HCT116 (cell line): Measurements from ENCODE around the gene GIMAP5. TPM values are rescaled to one million over a fixed set of nuclear protein-coding genes. Genes with fewer than 3 reads are reported as not detected.

Experiments used
- ATAC-seq: fragments of 200-7000 bp; cut with Tn5 transposase; 2 replicates; pipeline ENCODE4 v1.9.1; 2020; ENCODE audit warnings: mild to moderate bottlenecking, moderate library complexity
- BruUV-seq: library from RNA; stranded (reverse); fragments of 400-500 nt; replicated peaks from 2 replicates; lab custom pipeline; 2021; lab: Mats Ljungman, UMichigan
- CTCF ChIA-PET: fragments of 300-600 bp; sonication (Branson Sonifier 250); formaldehyde crosslinking; loops from one replicate; lab custom pipeline; 2021; ENCODE audit warnings: antibody characterized with exemption; lab: Charles Lee
- POLR2A ChIA-PET: fragments of 300-600, 350-600 bp; sonication (Branson Sonifier 250); formaldehyde crosslinking; loops from one replicate; lab custom pipeline; 2021; ENCODE audit warnings: antibody characterized with exemption; lab: Charles Lee
- RAD21 ChIA-PET, 2 experiments: fragments of 300-600 bp; sonication (Branson Sonifier 250); formaldehyde crosslinking; loops; one replicate each; lab custom pipeline; 2023; ENCODE audit warnings: low total read pairs in 2 of 2; ENCODE audit not compliant: uncharacterized antibody in 2 of 2, unreplicated experiment in 2 of 2, low non-redundant PET in 1 of 2; lab: Charles Lee
- DNase-seq: peaks from one replicate; pipeline ENCODE4 v3.0.0-alpha.2; 2010; ENCODE audit warnings: low read depth, low spot score
- H2AFZ ChIP-seq: fragments of 200-600 bp; shearing (Covaris generic), sonication (generic); 2 replicates; pipeline ENCODE4 v1.6.1; 2017; ENCODE audit warnings: low read depth, mixed run types, mixed read lengths, antibody characterized with exemption, low read length; ENCODE audit not compliant: poor library complexity, severe bottlenecking
- H3K27ac ChIP-seq: 2 replicates; pipeline ENCODE4 v1.5.1; 2012; ENCODE audit warnings: low read depth, low read length
- H3K27me3 ChIP-seq: fragments of 200-600 bp; sonication (generic); 2 replicates; pipeline ENCODE4 v1.6.1; 2016; ENCODE audit warnings: mixed run types, low read length, mixed read lengths; ENCODE audit not compliant: insufficient read depth
- H3K36me3 ChIP-seq, 2 experiments: fragments of 200-500 bp in 1 of 2; fragments of 200-600 bp in 1 of 2; sonication (Bioruptor generic) in 1 of 2; sonication (generic) in 1 of 2; 2 replicates each; pipeline versions ENCODE4 v1.5.1 to v1.6.1; 2014 to 2016; ENCODE audit warnings: low read length in 2 of 2, inconsistent platforms in 1 of 2, mixed read lengths in 1 of 2, mixed run types in 1 of 2; ENCODE audit not compliant: insufficient read depth in 2 of 2, control insufficient read depth in 1 of 2
- H3K4me1 ChIP-seq, 2 experiments: fragments of 200-600 bp in 1 of 2; sonication (generic) in 1 of 2; 2 replicates each; pipeline versions ENCODE4 v1.5.1 to v1.6.1; 2012 to 2017; ENCODE audit warnings: low read length in 2 of 2, inconsistent platforms in 1 of 2, mild to moderate bottlenecking in 1 of 2, mixed read lengths in 1 of 2, mixed run types in 1 of 2, moderate library complexity in 1 of 2; ENCODE audit not compliant: insufficient read depth in 2 of 2, control insufficient read depth in 1 of 2
- H3K4me2 ChIP-seq: fragments of 200-600 bp; sonication (generic); 2 replicates; pipeline ENCODE4 v1.6.1; 2017; ENCODE audit warnings: mixed run types, low read length, mixed read lengths
- H3K4me3 ChIP-seq, 2 experiments: fragments of 200-600 bp in 1 of 2; sonication (generic) in 1 of 2; replicated peaks in 1 of 2; 2 replicates each; pipeline ENCODE4 v1.5.1; 2011 to 2016; ENCODE audit warnings: low read length in 2 of 2, control low read depth in 1 of 2, low read depth in 1 of 2, mild to moderate bottlenecking in 1 of 2, mixed read lengths in 1 of 2, mixed run types in 1 of 2
- H3K79me2 ChIP-seq: fragments of 200-600 bp; sonication (generic); 2 replicates; pipeline ENCODE4 v1.6.1; 2017; ENCODE audit warnings: mild to moderate bottlenecking, mixed run types, low read length, moderate library complexity, mixed read lengths; ENCODE audit not compliant: insufficient read depth
- H3K9ac ChIP-seq: fragments of 200-600 bp; sonication (generic); 2 replicates; pipeline ENCODE4 v1.6.1; 2016; ENCODE audit warnings: low read length, mixed read lengths
- H3K9me2 ChIP-seq: fragments of 200-600 bp; sonication (generic), shearing (Covaris generic); 2 replicates; pipeline ENCODE4 v1.6.1; 2017; ENCODE audit warnings: mixed run types, mild to moderate bottlenecking, moderate library complexity; ENCODE audit not compliant: insufficient read depth
- H3K9me3 ChIP-seq, 2 experiments: fragments of 200-500 bp in 1 of 2; fragments of 200-600 bp in 1 of 2; sonication (Bioruptor generic) in 1 of 2; sonication (generic) in 1 of 2; 2 replicates each; pipeline ENCODE4 v1.6.1; 2014 to 2017; ENCODE audit warnings: low read length in 2 of 2, mixed read lengths in 2 of 2, inconsistent platforms in 1 of 2, low read depth in 1 of 2, mild to moderate bottlenecking in 1 of 2, mixed run types in 1 of 2, moderate library complexity in 1 of 2; ENCODE audit not compliant: control insufficient read depth in 1 of 2, insufficient read depth in 1 of 2
- H4K20me1 ChIP-seq: fragments of 200-600 bp; sonication (generic), shearing (Covaris generic); 2 replicates; pipeline ENCODE4 v1.6.1; 2017; ENCODE audit warnings: mixed run types, mild to moderate bottlenecking, moderate library complexity; ENCODE audit not compliant: insufficient read depth
- CEBPB ChIP-seq: IDR thresholded peaks from 2 replicates; pipeline ENCODE4 v1.6.1; 2012; ENCODE audit warnings: low read depth
- EGR1 ChIP-seq: IDR thresholded peaks from 2 replicates; pipeline ENCODE4 v1.6.1; 2012; ENCODE audit warnings: low read depth
- ELF1 ChIP-seq: IDR thresholded peaks from 2 replicates; pipeline ENCODE4 v1.6.1; 2012; ENCODE audit warnings: low read depth, borderline replicate concordance
- EZH2 ChIP-seq: fragments of 200-600 bp; sonication (generic); IDR thresholded peaks from 2 replicates; pipeline ENCODE4 v1.6.1; 2017; ENCODE audit warnings: antibody characterized with exemption, mixed run types
- EZH2phosphoT487 ChIP-seq: fragments of 200-600 bp; IDR thresholded peaks from 2 replicates; pipeline ENCODE4 v1.6.1; 2018; ENCODE audit warnings: antibody characterized with exemption, borderline replicate concordance
- MAX ChIP-seq: IDR thresholded peaks from 2 replicates; pipeline ENCODE4 v1.6.1; 2012
- RAD21 ChIP-seq: IDR thresholded peaks from 2 replicates; pipeline ENCODE4 v1.6.1; 2012; ENCODE audit warnings: low read depth, mild to moderate bottlenecking
- SIN3A ChIP-seq: IDR thresholded peaks from 2 replicates; pipeline ENCODE4 v1.6.1; 2012; ENCODE audit warnings: low read depth
- SRF ChIP-seq: IDR thresholded peaks from 2 replicates; pipeline ENCODE4 v1.6.1; 2012; ENCODE audit warnings: low read depth
- YY1 ChIP-seq: IDR thresholded peaks from 2 replicates; pipeline ENCODE4 v1.6.1; 2011; ENCODE audit warnings: low read length, low read depth, moderate library complexity, mild to moderate bottlenecking; ENCODE audit not compliant: insufficient replicate concordance; ENCODE audit errors: extremely low read depth
- ZNF274 ChIP-seq: fragments of 200-500 bp; sonication (Bioruptor generic); IDR thresholded peaks from 2 replicates; pipeline ENCODE4 v1.6.1; 2014; ENCODE audit warnings: mild to moderate bottlenecking, low read depth, low read length, inconsistent platforms
- intact Hi-C: fragments of 100-400 bp; cut with micrococcal nuclease; formaldehyde crosslinking; loops from 2 replicates; pipeline ENCODE4 v1.10.0; 2022
- total RNA-seq: library from RNA; stranded (reverse); gene quantifications from one replicate; pipeline ENCODE4 v1.2.1, GENCODE V29; 2021; ENCODE audit not compliant: unreplicated experiment

Gene GIMAP5
- total RNA-seq, 1 experiment from 2014 or later: 0.57 TPM

DNA sequence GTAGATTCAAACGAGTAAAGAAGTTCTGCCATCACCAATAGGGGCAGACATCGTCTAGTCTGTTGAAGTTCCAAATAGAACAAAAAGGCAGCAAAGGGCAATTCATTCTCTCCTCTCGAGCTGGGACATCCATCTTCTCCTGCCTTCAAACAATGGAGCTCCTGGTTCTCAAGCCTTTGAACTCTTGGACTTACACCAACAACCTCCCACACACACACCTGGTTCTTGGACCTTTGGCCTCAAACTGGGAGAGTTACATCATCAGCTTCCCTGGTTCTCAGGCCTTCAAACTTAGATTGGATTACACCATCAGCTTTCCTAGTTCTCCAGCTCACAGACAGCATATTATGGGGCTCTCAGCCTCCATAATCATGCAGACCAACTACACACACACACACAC, 9.8 kb upstream of the GIMAP5 start (continued):
- TF ChIP-seq CEBPB (no peak), ZNF274 (no peak)

GRCh38 chr7:150728011-150728410, 9.2 kb upstream of the GIMAP5 start:
- no peaks in the 10 kb centered on the region for H4K20me1 ChIP-seq
- POLR2A ChIA-PET: no interaction called here
- no peak overlapping the region for H3K9ac ChIP-seq
- ATAC-seq (no peak), DNase-seq (no peak)
- BruUV-seq: no TSS peak
- no peaks in the 10 kb centered on the region for H3K79me2 ChIP-seq
- no peaks in the 10 kb centered on the region for H3K4me1 ChIP-seq
- RAD21 ChIA-PET: no interaction called here
- no peak overlapping the region for H3K4me3 ChIP-seq
- H3K27ac ChIP-seq: no peak overlapping the region
- CTCF ChIA-PET: no interaction called here
- no peaks in the 10 kb centered on the region for H3K36me3 ChIP-seq
- intact Hi-C loops: no loop called here
- no peak overlapping the region for H2AFZ ChIP-seq
- H3K4me2 ChIP-seq: no peak overlapping the region
- H3K9me2 ChIP-seq: no peaks in the 10 kb centered on the region
- TF ChIP-seq CEBPB (no peak), ELF1 (no peak), SRF (no peak), EZH2phosphoT487 (no peak), EZH2 (no peak), RAD21 (no peak), MAX (no peak), SIN3A (no peak), YY1 (no peak), EGR1 (no peak)
- no peaks in the 10 kb centered on the region; a peak in 1 of 4 replicates for H3K9me3 ChIP-seq
- H3K27me3 ChIP-seq: peaks cover 10% of the 10 kb centered on the region; the same call in 1 of the 2 replicates
